Muscle of arm (tissue), 12 donors: ENCODE data around the gene PTPRG. TPM values are rescaled to one million over a fixed set of nuclear protein-coding genes. Genes with fewer than 3 reads are reported as not detected.

Experiments used
- DNase-seq: peaks from one replicate; pipeline ENCODE4 v3.0.0-alpha.2; 2013
- polyA plus RNA-seq, 12 donors: library from polyadenylated mRNA; unstranded; fragments of 120-200 nt; gene quantifications; one replicate each; pipeline ENCODE4 v1.2.1, GENCODE V29; 2013; ENCODE audit not compliant: insufficient read length in 12 of 12

PTPRG gene
- polyA plus RNA-seq, 12 donors = 22.6 to 37.0 (median 31.4) TPM; not detected in 1

DNA sequence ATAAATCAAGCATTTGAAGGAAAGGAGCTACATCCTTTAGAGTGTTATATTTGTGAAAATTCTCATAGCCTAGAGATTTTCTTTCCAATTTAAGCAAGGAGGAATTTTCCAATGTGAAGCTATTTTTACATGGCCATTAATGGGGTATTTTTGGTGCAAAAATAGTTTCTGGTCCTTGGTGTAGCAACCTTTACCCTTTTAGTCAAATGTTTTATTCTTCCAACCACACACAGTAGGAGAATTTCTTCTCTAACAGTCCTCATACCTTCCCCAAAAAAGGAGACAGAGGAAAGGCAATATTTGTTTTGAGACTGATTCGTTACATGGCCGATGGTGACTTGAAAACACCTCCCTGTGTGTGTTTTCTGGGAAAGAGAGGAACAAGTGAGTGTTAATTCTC is 261.2 kb downstream of the PTPRG start:
- DNase-seq = no peak

DNA sequence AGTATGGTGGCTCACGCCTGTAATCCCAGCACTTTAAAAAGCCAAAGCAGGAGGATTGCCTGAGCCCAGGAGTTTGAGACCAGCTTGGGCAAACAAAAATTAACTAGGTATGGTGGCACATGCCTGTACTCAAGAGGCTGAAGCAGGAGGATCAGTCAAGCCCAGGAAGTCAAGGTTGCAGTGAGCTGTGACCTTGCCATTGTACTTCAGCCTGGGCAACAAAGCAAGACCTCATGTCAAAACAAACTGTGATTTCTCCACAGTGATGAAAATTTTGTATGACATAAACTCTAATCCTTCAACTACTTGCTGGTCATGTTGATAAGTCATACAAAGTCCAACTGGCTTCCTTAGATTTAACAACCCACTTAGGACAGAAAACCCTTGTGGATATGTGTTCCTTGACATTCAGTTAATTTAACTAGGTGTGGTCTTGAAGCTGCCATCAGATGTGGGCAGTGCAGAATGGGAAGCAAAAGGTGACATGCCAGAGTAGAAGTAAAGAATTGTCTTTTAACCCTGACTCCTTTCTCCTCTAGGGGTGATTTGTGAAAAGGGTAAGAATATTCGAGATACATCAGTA is 263.3 kb downstream of the PTPRG start:
- no peak for DNase-seq

DNA sequence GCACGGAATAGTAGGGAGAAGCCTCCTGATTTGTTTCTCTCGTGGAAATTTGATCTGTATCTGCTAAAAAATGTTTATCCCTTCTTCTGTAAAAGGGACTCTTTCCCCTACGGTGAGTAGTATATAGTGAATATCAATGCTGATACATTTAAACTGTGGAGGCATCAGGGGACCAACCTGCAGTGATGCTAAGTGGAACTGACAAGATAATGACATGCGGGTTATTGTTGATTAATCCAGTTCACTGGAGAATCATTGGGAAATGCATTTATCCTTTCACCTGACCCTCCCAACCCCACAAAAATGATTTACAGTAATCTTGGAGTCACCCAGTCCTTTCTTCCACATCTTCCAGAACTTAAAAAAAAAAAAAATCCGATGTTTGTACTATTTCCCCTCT is 264.8 kb downstream of the PTPRG start:
- no peak for DNase-seq

DNA sequence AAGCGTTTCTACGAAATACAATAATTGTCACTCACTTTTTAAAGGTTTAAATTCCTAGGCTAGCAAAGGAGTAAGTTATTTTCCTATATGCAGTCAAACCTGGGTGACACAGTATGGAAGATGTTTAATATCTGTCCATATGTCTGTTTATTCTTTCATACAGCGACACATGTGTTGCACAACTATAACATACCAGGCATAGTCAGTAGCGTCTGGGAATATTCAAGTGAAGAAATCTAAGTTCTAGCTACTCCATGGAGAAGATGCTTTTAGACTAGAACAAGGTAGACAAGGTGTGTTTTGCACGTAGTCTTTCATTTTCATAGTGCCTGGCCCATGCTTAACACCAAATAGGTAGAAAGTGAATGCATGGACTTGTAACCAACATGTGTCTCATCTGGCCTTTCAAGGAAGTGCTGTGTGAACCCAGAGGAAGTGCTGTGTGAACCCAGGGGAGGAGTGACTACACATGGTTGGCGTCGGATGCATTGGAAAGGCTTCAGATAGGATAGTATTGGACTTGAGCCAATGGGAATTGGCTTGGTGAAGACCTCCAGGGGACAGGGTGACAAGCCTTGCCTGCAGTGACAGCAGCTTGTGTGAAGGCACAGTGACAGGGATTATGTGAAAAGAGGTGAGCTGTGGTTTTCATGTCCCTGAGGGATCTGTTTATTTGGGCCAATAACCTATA is 267.0 kb downstream of the PTPRG start:
- DNase-seq = no peak

- no peak for DNase-seq
These were observed 267.7 kb downstream of the PTPRG start for GRCh38 chr3:61828880-61829721.

DNA sequence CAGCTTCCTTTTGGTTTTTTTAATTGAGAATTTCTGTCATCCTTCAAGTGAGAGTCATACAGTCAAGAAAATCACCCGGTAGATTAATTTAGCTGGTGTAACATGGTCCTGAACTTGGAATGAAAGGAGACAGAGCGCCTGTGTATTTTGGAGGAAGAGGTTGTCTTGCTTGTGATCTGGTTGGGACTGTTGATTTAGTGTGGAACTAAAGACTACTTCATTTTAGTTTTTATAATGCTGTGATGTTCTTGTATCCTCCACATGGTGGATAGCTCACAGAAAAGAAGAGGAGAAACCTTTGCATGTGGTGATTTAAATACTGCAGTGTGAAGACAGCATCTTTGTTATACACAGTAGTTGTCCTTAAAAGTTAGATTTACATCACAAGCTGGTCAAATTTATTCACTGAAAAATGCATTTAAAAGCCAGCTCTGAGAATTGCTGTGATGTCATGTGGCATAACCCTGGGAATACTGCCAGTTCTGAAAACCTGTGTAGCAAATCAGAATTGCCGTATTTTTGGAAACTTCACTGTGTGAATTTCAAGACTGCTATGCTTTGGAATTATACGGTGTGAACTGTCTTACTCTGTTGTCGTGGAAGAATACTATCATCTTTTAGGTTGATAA is 268.5 kb downstream of the PTPRG start:
- DNase-seq = no peak

- no peak for DNase-seq
These were observed 270.6 kb downstream of the PTPRG start for GRCh38 chr3:61831973-61832372.

DNA sequence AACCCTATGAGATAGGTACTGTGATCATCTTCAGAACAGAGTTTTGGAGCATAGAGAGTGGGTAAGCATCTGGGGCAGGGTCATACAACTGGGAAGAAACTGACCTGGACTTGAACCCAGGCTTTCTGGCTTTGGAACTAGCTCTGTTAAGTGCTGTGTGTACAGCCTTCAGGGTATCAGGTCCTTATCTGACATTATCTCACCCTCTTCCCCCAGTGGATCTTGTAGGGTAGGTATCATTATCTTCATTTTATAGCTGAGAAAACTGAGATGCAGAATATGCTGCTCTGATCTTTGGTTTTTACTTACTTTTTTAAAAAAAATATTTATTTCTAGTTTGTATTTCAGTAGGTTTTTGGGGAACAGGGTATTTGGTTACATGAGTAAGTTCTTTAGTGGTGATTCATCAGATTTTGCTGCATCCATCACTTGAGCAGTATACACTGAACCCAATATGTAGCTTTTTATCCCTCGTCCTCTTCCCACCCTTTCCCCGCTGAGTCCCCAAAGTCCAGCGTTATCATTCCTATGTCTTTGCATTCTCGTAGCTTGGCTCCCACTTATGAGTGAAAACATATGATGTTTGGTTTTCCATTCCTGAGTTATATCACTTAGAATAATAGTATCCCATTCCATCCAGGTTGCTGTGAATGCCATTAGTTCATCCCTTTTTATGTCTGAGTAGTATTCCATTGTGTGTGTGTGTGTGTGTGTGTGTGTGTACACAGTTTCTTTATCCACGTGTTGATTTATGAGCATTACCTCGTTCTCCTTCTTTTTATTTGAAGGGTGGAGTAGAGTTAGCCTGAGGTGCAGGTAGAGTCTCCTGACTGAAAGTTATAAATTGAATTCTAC is 271.2 kb downstream of the PTPRG start:
- no peak for DNase-seq

- peak; percentile 36 for DNase-seq
These were observed 277.9 kb downstream of the PTPRG start for GRCh38 chr3:61839256-61839655.

DNA sequence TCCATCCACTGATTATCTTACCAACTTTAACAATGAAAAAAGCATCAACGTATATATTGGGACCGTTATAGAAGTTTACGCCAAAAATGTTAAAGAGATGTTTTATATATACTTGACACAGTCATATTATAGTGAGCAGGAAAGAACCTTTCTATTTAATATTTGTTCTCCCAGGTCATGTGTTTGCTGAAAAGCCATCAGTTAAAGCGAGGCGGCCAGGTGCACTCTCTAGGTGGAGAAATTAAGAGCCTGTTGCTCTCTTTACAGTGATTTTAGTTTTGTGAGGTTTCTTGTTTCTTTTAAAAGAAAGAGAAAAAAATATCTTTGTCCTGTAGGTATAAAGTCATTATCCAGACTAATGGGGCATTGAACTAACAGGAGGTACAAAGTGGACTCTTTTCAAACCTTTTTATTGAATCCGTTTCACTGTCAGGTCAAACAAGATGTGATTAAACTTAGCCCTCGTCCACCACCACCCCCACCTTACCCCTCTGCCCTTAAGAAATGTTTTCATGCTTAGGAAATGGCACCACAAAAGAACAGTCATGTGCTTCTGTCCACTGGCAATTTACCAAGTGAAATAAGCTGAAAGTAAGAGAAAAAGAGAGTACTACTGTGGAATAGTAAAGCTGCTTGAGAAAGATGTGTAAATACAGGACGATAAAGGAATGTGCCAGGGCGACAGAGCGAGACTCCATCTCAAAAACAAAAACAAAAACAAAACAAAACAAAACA is 279.9 kb downstream of the PTPRG start:
- DNase-seq = no peak

DNA sequence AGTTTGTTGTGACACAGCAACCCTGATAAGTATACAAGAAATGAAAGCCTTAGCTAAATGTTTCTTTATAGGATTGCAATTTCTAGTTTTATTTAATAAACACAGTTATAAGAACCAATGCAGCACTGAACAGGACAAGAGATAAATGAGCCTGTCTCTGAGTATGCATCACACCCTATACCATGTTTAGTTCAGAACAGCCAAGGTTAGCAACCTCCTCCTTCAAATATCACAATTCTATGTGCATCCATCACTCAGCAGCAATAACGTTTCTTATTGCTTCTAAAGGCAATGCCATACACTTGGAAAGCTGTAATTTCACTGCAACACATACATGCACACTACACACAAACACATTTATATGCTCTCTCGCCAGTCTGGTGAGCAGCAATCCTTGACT is 280.6 kb downstream of the PTPRG start:
- DNase-seq = no peak

GRCh38 chr3:61844346-61844745 is 283.0 kb downstream of the PTPRG start:
- no peak for DNase-seq

GRCh38 chr3:61846488-61846887 is 285.1 kb downstream of the PTPRG start:
- no peak for DNase-seq

GRCh38 chr3:61847784-61848462 is 286.6 kb downstream of the PTPRG start:
- peak; percentile 71 for DNase-seq

- DNase-seq = peak; percentile 85
These were observed 287.5 kb downstream of the PTPRG start for GRCh38 chr3:61848885-61849284.

DNA sequence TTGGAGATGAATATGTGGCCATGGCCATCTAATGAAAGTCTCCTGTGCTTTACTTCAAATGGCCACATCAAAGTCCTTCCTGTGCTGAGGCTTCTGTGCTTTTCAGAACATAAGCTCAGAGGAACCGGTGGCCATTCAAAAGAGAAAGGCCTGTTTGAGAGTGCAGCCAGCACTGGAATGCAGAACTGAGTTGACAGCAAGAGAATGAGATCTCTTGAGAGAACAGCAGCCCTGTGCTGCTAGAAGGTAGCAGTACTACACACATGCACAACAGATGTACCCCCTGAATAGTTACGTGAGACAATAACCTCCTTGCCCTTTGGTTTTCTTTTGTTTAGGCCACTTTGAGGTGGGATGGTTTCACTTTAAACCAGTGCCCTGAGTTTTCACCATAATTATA is 292.5 kb downstream of the PTPRG start:
- no peak for DNase-seq

- no peak for DNase-seq
These were observed 293.8 kb downstream of the PTPRG start for GRCh38 chr3:61855211-61855610.

- no peak for DNase-seq
These were observed 295.9 kb downstream of the PTPRG start for GRCh38 chr3:61857297-61857696.

- DNase-seq = peak; percentile 28
These were observed 296.7 kb downstream of the PTPRG start for GRCh38 chr3:61858054-61858453.

GRCh38 chr3:61861410-61861809 is 300.0 kb downstream of the PTPRG start:
- no peak for DNase-seq
